MM.1S (cell line): ENCODE measurements around the gene BMAL1.

Experiments
- DNase-seq: peaks from one replicate; pipeline ENCODE4 v3.0.0-alpha.2; 2015
- H2AFZ ChIP-seq: fragments of 300-600 bp; sonication (generic); 2 replicates; pipeline ENCODE4 v1.6.0; 2016; ENCODE audit warnings: antibody characterized with exemption, low read length
- H3F3A ChIP-seq: fragments of 300-600 bp; sonication (generic); 2 replicates; pipeline ENCODE4 v1.6.1; 2016; ENCODE audit warnings: mild to moderate bottlenecking, antibody characterized with exemption, low read length, moderate library complexity, mixed read lengths; ENCODE audit not compliant: insufficient read depth
- H3K27ac ChIP-seq: fragments of 300-600 bp; sonication (generic); 2 replicates; pipeline ENCODE4 v1.5.1; 2016; ENCODE audit warnings: mild to moderate bottlenecking, low read length
- H3K27me3 ChIP-seq: fragments of 300-600 bp; sonication (generic); replicated peaks from 2 replicates; pipeline ENCODE4 v1.6.0; 2016; ENCODE audit warnings: low read length; ENCODE audit not compliant: insufficient read depth
- H3K36me3 ChIP-seq: fragments of 300-600 bp; sonication (generic); replicated peaks from 2 replicates; pipeline ENCODE4 v1.6.1; 2016; ENCODE audit warnings: mild to moderate bottlenecking, low read length, mixed read lengths; ENCODE audit not compliant: insufficient read depth
- H3K4me1 ChIP-seq: fragments of 300-600 bp; sonication (generic); 2 replicates; pipeline ENCODE4 v1.6.1; 2016; ENCODE audit warnings: low read length, mixed read lengths
- H3K4me2 ChIP-seq: fragments of 300-600 bp; sonication (generic); 2 replicates; pipeline ENCODE4 v1.6.0; 2016; ENCODE audit warnings: low read depth, low read length
- H3K4me3 ChIP-seq: fragments of 300-600 bp; sonication (generic); 2 replicates; pipeline ENCODE4 v1.5.1; 2016; ENCODE audit warnings: low read length, mixed read lengths
- H3K79me2 ChIP-seq: fragments of 300-600 bp; sonication (generic); 2 replicates; pipeline ENCODE4 v1.6.1; 2016; ENCODE audit warnings: mixed run types, low read length, mixed read lengths
- H3K9ac ChIP-seq: fragments of 300-600 bp; sonication (generic); 2 replicates; pipeline ENCODE4 v1.6.1; 2016; ENCODE audit warnings: low read length, mixed read lengths
- H3K9me2 ChIP-seq: fragments of 300-600 bp; sonication (generic); replicated peaks from 2 replicates; pipeline ENCODE4 v1.6.1; 2016; ENCODE audit warnings: mild to moderate bottlenecking, low read length, mixed read lengths; ENCODE audit not compliant: insufficient read depth
- H3K9me3 ChIP-seq: fragments of 300-600 bp; sonication (generic); replicated peaks from 2 replicates; pipeline ENCODE4 v1.6.1; 2016; ENCODE audit warnings: mild to moderate bottlenecking, low read length, mixed read lengths; ENCODE audit not compliant: insufficient read depth
- H4K20me1 ChIP-seq: fragments of 300-600 bp; sonication (generic); 2 replicates; pipeline ENCODE4 v1.6.1; 2016; ENCODE audit warnings: mild to moderate bottlenecking, low read length, moderate library complexity, mixed read lengths; ENCODE audit not compliant: insufficient read depth
- CTCF ChIP-seq: fragments of 300-600 bp; sonication (generic); IDR thresholded peaks from 2 replicates; pipeline ENCODE4 v1.5.1; 2016; ENCODE audit warnings: antibody characterized with exemption, low read length, mixed read lengths
- EZH2 ChIP-seq: fragments of 300-600 bp; sonication (generic); optimal IDR thresholded peaks from 2 replicates; pipeline ENCODE3; 2017; ENCODE audit warnings: low read depth, mild to moderate bottlenecking, antibody characterized with exemption, low read length, mixed read lengths
- EZH2phosphoT487 ChIP-seq: fragments of 300-600 bp; sonication (generic); IDR thresholded peaks from 2 replicates; pipeline ENCODE4 v1.6.1; 2018; ENCODE audit warnings: antibody characterized with exemption, low read length

BMAL1 gene

DNA sequence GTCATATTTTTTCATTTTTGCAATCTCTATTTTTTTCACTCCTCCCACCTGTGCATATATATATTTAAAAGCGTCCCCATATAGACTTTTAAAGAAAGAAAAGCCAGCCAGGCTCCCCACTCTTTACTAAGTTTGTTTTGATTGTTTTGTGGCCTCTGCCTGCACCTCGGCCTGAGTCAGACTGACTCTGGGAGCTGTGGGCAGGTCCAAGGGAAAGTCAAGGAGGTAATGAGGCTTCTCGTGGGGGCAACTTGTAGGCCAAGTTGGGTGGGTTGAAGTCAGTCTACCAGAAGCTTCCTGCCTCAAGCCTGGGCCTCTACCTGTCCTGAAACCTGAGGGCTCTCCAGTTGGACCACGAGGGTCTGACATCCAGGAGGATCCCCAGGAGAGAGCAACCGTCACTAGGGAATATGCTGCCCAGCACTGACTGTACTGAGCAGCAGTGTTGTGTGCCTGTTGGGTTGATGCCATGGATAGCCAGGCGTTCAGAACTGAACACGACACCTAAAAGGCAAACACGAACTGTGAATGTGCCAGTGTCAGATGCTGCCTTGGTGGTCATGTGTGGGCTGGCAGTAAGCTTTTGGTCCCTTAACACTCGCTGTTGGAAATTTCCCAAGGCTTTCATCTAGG is 58.8 kb downstream of the BMAL1 start:
- Histone ChIP-seq H3K79me2 (peaks cover 7% of the 10 kb centered on the region), H3K9me3 (no peaks in the 10 kb centered on the region), H3F3A (peaks cover 9% of the 10 kb centered on the region; the same call in 1 of the 2 replicates), H3K9me2 (no peaks in the 10 kb centered on the region), H3K27me3 (no peaks in the 10 kb centered on the region), H4K20me1 (no peaks in the 10 kb centered on the region), H3K4me3 (no peak overlapping the region), H2AFZ (no peak overlapping the region), H3K9ac (no peak overlapping the region), H3K27ac (no peak overlapping the region), H3K4me2 (no peak overlapping the region), H3K4me1 (peaks cover 16% of the 10 kb centered on the region), H3K36me3 (no peaks in the 10 kb centered on the region)
- TF ChIP-seq EZH2phosphoT487 (no peak), CTCF (no peak), EZH2 (no peak)
- no peak for DNase-seq

GRCh38 chr11:13338019-13338426 is 60.4 kb downstream of the BMAL1 start:
- DNase-seq, result peak; percentile 82
- peaks cover 16% of the 10 kb centered on the region for H3K4me1 ChIP-seq
- H3F3A ChIP-seq, result peaks cover 9% of the 10 kb centered on the region; the same call in 1 of the 2 replicates
- H3K79me2 ChIP-seq, result peaks cover 7% of the 10 kb centered on the region
- H3K9ac ChIP-seq, result peak overlapping the region; percentile 30; the same call in 1 of the 2 replicates
- no peaks in the 10 kb centered on the region for H3K36me3 ChIP-seq
- peak overlapping the region; percentile 33; the same call in 1 of the 2 replicates for H3K27ac ChIP-seq
- H4K20me1 ChIP-seq, result no peaks in the 10 kb centered on the region
- peak overlapping the region; percentile 60 for H3K4me3 ChIP-seq
- H3K27me3 ChIP-seq, result no peaks in the 10 kb centered on the region
- no peaks in the 10 kb centered on the region for H3K9me3 ChIP-seq
- H3K4me2 ChIP-seq, result peak overlapping the region; percentile 77
- TF ChIP-seq CTCF, result no peak
- TF ChIP-seq EZH2phosphoT487, result no peak
- TF ChIP-seq EZH2, result no peak
- no peaks in the 10 kb centered on the region for H3K9me2 ChIP-seq
- peak overlapping the region; percentile 37 for H2AFZ ChIP-seq

DNA sequence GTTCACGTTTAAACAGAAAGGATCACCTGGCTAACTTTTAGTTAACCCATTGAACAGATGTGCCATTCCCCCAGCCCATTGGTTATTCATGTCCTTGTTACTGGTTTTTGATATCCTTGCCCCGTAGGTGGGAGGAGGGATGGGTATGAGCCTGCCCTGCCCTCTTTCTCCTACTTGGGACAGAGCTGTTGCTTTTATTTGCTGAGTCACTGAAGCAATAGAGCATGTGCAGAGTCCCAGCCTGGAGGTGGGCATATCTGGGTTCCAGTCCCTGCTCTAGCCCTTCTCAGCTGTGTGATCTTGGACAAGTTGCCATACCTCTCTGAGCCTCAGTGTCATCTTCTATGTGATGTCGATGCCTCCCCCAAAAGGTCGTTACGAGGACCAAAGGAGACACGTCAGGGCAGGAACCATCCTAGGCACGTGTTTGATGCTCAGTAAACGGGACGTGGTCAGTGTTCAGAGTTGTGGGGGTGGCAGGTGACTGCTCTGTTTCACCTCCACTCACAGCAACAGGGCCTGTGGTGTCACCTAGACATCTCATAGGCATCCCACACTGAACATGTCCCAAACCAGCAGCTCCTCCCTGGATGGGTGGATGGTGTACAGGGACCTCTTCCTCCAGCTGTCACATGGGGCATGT is 61.0 kb downstream of the BMAL1 start:
- H3K4me2 ChIP-seq, result peak overlapping the region; percentile 77
- H3K36me3 ChIP-seq, result no peaks in the 10 kb centered on the region
- DNase-seq, result peak; percentile 21
- TF ChIP-seq EZH2 (no peak), CTCF (no peak), EZH2phosphoT487 (no peak)
- H3K79me2 ChIP-seq, result peaks cover 7% of the 10 kb centered on the region
- no peaks in the 10 kb centered on the region for H3K27me3 ChIP-seq
- H3F3A ChIP-seq, result peaks cover 9% of the 10 kb centered on the region; the same call in 1 of the 2 replicates
- H2AFZ ChIP-seq, result peak overlapping the region; percentile 37
- H3K4me3 ChIP-seq, result peak overlapping the region; percentile 60
- peak overlapping the region; percentile 30; the same call in 1 of the 2 replicates for H3K9ac ChIP-seq
- H3K9me2 ChIP-seq, result no peaks in the 10 kb centered on the region
- H3K9me3 ChIP-seq, result no peaks in the 10 kb centered on the region
- H4K20me1 ChIP-seq, result no peaks in the 10 kb centered on the region
- peaks cover 16% of the 10 kb centered on the region for H3K4me1 ChIP-seq
- H3K27ac ChIP-seq, result peak overlapping the region; percentile 33; the same call in 1 of the 2 replicates
